NCI-H2107 (cell line): Measurements from ENCODE around the gene FOXC1.

ENCODE experiments used
- DNase-seq: peaks from one replicate; lab custom pipeline; 2025; lab: John Stamatoyannopoulos, UW

The FOXC1 gene

DNA sequence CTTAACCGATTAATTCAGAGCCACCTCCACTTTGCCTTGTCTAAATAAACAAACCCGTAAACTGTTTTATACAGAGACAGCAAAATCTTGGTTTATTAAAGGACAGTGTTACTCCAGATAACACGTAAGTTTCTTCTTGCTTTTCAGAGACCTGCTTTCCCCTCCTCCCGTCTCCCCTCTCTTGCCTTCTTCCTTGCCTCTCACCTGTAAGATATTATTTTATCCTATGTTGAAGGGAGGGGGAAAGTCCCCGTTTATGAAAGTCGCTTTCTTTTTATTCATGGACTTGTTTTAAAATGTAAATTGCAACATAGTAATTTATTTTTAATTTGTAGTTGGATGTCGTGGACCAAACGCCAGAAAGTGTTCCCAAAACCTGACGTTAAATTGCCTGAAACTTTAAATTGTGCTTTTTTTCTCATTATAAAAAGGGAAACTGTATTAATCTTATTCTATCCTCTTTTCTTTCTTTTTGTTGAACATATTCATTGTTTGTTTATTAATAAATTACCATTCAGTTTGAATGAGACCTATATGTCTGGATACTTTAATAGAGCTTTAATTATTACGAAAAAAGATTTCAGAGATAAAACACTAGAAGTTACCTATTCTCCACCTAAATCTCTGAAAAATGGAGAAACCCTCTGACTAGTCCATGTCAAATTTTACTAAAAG is 2.7 kb downstream of the FOXC1 start:
- no peak for DNase-seq

DNA sequence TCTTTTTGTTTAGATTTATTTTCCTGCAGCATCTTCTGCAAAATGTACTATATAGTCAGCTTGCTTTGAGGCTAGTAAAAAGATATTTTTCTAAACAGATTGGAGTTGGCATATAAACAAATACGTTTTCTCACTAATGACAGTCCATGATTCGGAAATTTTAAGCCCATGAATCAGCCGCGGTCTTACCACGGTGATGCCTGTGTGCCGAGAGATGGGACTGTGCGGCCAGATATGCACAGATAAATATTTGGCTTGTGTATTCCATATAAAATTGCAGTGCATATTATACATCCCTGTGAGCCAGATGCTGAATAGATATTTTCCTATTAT is 3.2 kb downstream of the FOXC1 start:
- DNase-seq, result no peak

DNA sequence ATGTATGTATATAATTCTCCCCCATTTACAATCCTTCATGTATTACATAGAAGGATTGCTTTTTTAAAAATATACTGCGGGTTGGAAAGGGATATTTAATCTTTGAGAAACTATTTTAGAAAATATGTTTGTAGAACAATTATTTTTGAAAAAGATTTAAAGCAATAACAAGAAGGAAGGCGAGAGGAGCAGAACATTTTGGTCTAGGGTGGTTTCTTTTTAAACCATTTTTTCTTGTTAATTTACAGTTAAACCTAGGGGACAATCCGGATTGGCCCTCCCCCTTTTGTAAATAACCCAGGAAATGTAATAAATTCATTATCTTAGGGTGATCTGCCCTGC is 3.6 kb downstream of the FOXC1 start:
- DNase-seq, result no peak

DNA sequence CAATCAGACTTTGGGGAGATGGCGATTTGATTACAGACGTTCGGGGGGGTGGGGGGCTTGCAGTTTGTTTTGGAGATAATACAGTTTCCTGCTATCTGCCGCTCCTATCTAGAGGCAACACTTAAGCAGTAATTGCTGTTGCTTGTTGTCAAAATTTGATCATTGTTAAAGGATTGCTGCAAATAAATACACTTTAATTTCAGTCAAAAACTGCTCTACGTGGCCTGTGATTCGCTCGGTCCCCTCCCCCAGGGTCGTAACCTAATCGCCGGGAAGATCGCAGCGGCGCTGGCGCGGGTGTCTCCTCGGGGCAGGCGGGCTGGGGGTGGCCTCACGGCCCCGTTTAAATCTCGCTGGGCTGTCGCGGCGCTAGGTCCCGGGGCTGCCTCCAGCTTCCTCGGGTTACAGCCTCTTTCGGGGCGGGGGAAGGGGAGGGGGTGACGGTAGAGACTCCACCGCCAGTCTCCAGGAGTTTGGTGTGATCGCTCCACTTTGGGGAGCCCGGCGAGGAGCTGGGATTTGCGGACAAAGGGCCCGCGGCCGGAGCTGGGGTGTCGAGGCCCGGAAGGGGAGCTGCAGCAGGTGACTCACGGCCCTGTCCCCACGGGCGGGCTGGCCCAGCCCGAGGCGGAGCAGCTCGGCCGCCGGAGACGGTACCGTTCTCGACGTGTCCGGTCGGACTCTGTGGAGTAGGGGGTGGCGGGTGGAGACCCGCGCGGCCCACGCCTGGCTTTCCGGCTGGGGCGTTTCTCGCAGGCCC is 4.2 kb downstream of the FOXC1 start:
- DNase-seq, result no peak

DNA sequence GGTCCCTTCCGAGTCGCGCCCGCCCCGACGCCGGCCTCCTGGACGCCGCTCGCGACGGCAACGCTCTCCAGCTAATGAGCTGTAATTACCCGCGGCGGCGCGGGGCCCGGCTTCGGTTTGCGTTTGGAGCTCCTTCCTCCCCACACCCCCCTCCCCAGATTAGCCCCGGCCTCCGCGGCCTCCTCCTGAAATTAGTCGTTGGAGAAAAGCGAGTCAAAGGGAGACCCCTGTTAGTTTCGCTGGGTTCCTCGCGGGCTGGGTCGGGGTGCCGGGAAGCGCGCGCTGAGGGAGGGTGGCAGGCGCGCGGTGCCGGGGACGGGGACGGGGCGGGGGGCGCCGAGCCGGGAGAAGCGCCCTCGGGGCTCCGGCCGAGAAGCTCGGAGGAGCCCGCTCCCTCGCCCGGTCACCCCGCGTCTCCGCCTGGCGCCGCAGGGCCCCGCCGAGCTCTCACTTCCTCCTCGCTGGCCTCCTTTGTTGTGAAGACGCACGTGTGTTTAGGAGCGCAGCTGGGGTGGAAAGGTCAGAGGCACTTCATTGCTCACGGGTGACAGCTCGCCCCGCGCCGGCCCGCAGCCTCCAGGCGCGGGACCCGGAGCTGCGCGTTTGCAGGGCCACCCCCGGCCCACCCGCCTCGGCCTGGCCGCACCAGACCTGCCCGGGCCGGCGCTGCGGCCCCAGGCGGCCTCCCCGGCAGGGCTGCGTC is 4.9 kb downstream of the FOXC1 start:
- no peak for DNase-seq

DNA sequence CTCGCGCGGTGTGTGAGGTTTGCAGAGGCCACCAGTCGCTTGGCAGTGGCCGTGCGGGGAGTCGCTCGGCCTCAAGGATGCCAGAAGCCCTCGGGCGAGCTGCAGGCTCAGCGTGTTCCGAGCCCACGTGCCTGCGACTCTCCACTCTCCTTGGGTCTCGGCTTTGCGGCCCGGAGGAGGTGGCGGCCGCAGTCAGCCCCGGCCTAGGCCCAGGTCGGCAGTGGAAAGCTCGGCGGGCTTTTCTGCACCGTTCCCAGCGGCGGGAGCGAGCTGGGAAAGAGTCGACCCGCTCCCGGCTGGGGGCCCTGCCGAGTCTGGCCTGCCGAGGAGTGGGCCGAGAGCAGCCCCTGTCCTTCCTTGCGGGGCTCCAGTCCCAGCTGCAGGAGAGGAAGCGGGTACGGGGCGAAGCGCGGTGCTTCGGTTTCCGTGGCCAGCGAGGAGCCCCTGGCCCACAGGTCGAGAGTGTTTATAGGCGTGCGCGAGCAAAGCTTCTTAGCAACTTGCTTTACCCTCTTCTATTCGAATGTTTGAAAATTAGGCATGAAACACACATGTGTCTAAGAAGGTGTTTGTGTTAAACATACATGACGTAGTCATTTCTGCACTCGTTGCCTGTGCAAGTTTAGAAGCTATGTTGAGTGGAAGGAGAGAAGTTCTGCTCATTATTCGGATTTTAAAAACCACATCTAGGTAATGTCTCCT is 5.6 kb downstream of the FOXC1 start:
- no peak for DNase-seq

DNA sequence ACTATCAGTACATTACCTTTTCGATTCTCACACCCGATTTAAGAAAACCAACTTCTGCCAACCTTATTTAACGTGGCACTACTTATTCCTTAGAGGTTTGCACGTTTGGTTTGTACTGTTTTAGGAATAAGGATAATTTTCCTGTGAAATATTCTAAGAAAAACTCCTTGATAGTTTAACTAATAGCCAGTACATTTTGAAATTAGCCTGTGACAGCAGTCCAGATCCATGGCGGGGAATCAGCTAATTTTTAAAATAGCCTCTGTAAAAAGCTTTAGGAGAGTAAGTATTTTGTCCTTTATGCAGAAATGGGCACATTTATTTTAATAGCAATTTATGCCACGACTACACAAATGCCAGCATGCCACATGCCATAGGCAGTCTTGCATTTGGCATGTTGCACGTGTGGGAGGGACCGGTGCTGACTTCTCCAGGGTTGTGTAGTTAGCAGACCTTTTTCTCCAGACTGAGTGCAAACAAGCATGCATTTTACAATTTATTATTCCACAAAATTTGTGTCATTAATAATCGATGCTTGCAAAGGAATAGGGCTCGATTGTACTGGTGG is 6.2 kb downstream of the FOXC1 start:
- no peak for DNase-seq

DNA sequence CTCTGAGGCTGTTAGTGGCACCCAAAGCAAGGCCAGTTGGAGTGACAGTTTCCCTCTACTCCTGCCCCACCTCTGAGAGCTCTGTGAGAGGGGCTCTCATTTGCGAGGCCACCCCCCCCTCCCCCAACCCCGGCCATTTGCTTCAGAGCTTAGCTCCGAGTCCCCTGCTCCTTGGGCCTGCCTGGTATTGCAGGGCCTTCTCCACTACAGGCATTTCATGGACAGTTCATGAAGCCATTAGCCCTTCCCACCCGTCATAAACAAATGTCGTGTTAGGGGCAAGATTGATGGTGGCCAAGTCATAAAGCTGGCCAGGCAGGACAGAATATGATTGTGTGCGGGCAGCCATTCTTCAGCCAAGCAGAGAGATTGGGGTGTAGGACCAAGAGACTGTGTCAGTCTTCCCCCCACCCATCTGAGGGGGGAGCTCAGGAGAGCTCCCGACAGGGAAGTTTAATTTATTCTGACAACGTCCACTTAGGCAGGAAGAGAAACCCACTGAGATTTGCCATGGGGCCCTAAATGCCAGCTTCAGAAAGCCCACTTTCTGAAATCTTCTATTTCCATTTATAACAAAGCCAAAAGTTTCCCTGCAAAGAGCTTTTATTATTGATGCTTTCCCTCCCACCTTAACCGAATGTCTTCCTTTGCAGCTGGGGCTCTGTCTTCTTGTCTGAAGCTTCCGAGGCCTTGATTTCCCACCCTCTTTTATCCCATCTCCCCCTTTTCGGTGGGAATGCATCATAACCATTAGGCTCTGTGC is 7.2 kb downstream of the FOXC1 start:
- no peak for DNase-seq

DNA sequence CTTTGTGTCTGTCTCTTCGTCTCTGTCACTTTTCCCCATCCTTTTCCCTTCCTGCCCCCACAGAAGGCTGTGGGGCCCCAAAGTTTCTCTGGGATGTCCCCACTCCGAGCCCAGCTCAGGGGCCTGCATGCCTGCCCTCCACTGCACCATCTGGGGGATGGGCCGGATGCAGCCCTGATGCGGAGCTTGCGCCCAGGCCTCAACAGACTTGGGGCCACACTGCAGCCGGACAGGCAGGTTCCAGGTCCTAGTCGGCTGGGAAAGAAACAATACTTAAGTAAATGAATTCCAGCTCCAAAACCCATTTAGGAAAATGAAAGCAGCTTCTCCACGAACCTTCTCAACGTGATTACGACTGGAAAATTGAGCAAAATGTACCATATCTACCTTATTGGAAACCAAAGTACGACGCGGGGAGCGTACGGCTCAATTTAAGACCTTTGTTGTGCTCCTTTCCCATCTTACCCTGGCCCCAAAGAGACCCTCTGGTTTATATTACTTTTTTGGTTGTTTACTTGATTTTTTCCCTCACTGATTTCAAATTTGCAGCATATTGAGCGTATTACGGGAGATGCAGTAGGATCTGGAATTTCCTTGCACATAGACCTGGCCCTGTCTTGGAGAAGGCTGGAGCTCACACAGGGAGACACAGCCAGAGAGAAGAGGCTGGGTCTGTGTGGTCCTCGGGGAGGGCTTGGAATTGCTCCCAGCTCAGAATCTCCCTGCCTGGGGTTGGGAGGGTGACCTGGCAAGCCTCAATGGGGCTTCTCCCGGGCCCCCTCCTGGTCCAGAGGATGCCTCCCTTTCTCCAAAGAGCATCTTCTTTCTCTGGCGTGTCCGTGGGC is 8.0 kb downstream of the FOXC1 start:
- DNase-seq, result no peak

DNA sequence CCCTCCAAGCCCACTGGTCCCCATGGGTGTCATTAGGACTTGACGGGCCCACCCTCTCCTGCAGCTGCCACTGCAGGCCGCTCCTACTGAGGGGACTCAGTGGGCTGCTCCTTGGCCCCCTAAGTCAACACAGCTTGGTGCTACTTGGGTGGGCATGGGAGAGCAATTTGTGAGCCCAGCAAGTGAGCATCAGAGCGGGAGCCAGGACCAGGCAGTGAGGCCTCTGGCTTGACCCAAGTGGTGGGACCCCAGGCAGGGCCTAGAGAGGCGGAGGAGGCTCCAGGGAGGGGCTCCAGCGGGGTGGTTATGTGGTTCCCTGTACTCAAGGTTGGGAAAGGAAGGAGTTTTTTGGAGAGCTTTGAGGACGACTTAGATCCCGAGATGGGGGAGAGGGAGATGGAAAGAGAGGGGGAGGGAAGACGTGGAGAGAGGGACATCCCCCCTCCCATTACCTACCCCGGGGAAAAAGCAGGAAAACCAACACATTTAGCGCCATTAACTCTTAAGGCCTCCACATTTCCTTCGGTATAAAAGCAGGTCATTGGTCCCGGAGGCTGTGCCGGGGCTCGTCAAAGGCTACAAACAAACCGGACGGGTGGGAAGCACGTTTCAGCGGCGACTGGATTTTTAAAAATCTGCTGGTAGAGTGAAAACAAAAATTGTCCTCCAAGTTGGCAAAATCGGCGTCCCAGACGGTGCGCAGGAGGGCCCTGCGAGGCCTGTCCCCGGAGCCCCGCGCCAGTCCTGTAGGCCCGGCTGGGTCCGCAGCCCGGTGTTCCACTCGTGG is 8.8 kb downstream of the FOXC1 start:
- no peak for DNase-seq

DNA sequence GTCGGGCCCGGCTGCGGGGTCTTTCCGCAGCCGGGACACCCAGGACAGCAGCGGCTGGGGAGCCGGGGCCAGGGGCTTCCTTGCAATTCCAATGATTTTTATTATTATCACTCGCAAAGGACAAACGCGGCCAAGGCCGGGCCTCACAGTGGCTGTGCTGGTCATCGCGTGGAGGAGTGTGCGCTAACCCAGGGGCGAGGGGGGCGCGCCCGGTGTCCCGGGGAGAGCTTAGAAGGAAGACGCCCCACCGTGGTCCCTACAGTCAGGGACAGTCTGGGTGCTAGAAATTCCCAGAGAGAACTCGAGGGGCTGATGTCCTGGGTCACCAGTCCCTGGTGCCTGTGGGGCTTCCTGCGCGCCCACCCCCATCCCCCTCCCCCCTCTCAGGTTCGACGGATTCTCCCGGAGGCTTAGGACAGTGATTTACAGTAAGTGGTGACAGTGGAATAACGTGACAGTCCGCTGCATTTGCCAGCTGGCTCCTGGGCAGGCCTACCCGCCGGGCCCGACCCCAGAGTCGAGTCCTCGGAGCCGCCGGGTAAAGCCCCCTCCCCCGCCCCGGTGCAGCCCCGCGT is 9.5 kb downstream of the FOXC1 start:
- DNase-seq, result no peak

DNA sequence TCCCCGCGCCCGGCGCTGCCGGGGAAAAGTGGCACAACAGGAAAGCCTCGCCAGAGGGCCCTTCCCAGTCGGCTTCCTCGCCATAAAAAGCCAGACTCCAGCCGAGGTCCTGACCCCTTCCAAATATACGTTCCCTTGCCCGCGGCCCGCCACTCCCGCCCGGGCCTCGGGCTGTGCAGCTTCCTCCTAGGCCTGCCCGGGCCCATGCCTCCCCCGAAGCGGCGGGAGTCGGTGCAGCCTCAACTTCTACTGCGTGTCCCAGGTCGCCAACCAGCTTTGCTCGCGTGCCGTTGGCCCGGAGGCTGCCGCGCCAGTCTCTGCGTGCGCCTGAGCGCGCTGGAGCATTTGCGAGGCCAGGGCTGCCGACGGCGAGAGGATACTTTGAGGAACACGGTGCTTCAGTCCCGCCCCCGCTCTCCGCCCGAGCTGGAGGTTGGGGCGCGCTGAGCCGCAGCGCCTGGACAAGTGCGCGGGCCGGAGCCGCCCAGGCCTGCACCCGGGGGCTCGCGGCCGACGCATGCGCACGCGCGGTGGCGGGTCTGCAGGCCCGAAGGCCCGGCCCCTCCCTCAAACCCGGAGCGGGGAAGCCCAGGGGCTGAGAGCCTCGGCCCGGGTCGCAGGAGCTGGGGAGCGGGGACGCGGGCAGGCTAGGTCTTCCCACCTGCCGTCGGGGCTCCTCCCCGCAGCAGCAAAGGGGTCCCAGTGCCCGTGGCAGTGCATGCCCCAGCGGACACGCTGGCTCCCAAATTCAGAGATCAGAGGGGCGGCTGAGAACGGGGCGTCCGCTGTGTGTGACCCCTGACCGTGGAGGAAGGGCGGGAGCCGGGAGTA is 10.2 kb downstream of the FOXC1 start:
- DNase-seq, result no peak

DNA sequence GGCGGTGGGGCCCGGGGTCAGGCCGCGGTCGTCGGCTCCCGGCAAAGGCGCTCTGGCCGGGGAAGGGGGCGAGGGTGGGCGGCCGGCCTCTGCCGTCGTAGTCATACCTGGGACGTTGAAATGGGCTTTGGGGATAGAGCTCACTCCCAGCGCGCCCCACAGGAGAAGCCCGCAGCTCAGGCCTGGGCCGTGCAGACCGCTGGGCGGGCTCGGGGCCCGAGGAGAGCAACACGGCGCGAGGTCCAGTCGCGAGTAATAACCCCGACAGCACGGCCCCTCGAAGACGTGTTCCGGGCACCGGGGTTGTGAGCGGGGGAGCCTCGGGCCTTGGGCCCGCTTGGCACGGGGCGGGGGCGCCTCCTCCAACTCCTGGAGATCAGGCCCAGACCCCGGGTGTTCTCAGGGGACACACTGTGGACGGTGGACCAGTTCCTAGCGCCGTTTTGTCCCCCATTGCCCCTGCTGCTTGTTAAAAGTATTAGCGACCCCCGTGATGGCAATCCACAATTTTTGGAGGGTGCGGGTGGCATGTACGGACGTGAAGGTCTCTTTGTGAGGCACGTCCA is 10.9 kb downstream of the FOXC1 start:
- no peak for DNase-seq

DNA sequence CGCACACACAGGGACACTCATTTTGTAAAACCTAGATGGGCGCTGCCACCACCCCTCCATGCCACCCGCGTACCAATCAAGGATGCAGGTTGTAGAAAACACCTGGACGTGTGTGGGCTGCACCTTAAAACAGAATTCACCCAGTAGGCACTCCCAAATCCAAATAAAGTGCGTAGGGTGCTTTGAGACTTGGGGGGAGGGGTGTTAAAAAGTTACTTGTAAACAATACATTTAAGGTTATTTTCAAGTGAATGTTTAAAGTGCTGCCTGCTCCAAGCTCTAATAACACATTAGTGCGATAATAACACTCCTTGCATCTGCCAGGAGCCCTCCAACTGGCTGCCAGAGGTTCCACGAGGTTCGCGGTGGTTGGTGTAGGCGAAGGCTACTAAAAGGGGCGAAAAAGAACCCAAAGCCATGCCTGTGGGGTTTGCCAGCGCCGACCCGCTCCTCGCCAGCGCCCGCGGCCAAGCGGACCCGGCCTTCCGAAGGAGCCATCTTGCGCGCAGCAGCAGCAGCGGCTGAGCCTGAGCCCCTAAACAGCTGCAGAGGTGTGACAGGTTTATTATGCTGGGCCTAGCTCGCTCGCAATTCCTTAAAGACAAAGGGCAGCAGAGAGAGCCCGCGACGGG is 11.5 kb downstream of the FOXC1 start:
- no peak for DNase-seq

DNA sequence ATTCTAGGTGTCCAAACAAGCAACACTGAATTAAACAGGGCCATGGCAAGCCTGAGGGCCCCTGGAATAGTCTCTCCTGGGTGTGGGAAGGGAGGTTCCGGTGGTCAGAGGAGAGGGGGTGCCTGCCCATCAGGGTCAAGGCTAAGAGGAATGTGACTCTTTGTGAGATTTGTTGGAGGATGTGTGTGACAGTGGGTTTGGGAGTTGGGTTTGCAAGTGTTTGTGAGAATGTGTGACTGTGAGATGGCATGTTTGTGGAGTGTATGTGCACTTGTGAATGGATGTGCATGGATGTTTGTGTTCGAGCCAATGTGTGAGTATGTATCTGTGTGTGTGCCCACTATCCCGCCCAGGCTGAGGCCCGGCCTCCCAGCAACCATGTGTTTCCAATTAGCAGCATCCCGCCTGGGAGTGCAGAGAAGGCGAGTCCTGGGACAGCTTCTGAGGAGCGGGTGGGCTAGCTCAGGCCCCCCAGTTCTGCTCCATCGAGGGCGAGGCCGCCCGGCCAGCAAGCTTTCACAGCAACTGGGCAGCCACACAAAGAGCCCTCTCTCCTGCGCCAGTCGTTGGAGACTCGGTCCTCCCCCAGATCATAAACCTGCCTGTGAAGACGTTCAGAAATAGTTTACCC is 12.6 kb downstream of the FOXC1 start:
- DNase-seq, result no peak

DNA sequence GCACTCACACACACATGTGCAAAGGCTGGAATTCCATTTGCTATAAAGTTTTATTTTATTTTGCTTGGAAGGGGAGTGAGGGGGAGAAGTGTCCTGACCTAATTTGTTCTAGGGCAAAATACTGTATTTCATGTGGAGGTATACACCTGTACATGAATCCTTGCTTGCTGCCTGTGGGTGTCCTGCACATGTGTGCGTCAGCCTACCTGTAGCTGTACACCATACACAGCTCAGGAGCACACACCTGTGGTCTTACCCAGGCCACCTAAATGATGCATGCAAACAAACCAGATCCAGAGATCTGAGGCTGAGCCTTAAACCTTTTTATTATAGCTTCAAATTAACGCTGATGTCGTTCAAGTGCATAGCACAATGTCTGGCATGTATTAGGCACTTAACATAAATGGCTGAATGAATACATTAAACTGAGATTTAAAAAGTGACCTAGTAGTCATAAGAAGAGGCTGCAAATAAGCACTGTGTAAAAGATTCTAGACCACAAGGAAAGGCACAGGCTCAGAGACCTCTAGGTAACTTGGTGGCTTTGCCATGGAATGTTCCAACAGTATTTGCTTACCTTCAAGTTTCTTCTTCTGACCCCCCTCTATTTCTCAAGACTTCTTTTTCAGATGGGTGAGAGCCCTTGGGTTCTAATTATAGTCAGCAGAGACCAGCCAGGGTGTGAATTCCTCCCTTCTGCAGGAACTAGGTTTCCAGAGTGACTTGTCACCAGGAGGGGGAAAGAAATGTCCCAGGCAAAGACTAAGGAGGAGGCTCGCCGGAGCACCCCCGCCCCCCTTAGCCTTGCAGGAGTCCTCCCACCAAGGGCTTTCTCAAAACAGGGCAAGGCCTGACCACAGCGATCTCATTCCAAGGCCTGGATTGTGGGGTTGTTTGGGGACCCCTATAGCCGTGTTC is 13.4 kb downstream of the FOXC1 start:
- DNase-seq, result no peak

DNA sequence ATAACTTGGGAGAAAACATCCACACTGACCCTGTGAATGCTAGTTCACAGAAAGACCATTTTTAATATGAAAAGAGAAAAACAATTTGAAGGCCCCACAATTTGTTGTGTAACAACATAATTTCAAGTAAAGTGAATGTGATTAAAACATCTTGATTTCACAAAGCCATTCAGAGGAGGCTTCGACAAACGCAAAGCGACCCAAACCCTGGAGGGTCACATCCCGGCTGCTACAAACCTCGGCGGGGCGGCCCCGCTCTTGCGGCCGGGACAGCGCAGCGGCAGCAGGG is 14.0 kb downstream of the FOXC1 start:
- DNase-seq, result no peak
